Fibroblast of pulmonary artery (primary cell): Measurements from ENCODE around the gene HABP2.
A peak's percentile ranks its signal among the peaks of the same experiment; 100 is the strongest.

Experiments used
- DNase-seq: peaks from one replicate; pipeline ENCODE4 v3.0.0-alpha.2; 2010; ENCODE audit warnings: low read depth
- H3K4me3 ChIP-seq: replicated peaks from 2 replicates; pipeline ENCODE4 v1.5.1; 2011; ENCODE audit warnings: low read depth, mild to moderate bottlenecking, control low read depth, low read length, moderate library complexity
- CTCF ChIP-seq: IDR thresholded peaks from 2 replicates; pipeline ENCODE4 v1.5.1; 2011; ENCODE audit warnings: mild to moderate bottlenecking, control low read depth, low read length, inconsistent platforms; ENCODE audit errors: missing control alignments

The HABP2 gene

DNA sequence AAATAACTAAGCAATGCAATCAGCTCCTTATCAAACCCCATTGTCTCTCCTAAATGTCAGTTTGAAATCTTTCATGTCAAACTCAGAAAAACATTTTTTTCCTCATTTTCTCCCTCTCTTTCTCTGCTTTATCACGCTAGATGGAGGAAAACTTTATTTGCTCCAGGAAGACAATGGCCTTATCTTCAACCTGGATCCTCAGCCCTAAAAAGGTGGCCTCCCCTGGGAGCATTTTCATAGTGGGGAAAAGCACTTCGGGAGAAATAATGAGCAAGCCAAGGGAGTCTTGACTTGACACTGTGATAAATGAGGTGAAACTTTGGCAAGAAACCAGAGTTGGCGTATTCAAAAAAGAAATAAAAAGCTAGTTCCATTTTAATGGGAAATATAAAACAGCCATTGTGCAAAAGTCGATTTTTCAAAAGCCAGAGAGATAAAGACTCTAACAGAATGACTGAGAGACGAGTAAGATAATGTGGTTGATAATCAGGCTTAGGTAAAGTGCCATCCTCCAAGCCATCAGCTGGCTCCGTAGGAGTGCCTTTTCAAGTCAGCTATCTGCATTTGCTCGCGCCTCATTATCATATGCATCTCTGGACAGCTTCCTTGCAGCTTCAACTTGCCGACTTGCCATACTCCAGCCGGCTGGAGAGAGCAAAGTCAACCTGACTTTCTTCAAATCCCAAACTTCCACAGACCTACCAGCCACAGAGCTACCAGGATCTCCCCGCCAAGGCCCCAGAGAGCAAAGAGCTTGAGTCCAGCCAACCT is 19.9 kb downstream of the HABP2 start:
- TF ChIP-seq CTCF, result no peak
- no peak overlapping the region for H3K4me3 ChIP-seq
- no peak for DNase-seq

DNA sequence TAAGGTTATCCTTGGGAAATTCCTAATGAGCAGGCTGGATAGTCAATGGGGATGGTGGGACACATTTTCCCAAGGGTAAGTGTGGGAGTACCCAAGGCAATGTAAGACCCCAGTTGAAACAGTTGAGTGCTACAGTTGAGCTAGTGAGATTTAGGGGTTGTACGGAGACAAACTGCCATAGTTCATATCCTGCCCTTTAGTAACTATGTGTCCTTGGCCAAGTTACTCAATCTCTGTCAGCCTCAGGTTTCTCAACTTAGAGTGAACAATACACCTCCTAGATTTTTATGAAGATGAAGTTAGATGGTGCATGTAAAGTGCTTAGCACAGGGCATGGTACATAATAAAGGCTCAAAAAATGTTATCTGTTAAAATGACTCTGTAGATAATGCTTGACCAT is 20.5 kb downstream of the HABP2 start:
- H3K4me3 ChIP-seq, result no peak overlapping the region
- DNase-seq, result no peak
- TF ChIP-seq CTCF, result no peak

GRCh38 chr10:113576852-113577251 is 24.0 kb downstream of the HABP2 start:
- H3K4me3 ChIP-seq, result no peak overlapping the region
- no peak for TF ChIP-seq CTCF
- DNase-seq, result peak; percentile 26

- TF ChIP-seq CTCF, result no peak
- H3K4me3 ChIP-seq, result no peak overlapping the region
Measured at GRCh38 chr10:113578773-113579172, 25.9 kb downstream of the HABP2 start.

GRCh38 chr10:113581092-113581491 is 28.2 kb downstream of the HABP2 start:
- no peak overlapping the region for H3K4me3 ChIP-seq
- no peak for DNase-seq
- no peak for TF ChIP-seq CTCF

More at GRCh38 chr10:113578773-113579172, 25.9 kb downstream of the HABP2 start:
- no peak for DNase-seq

DNA sequence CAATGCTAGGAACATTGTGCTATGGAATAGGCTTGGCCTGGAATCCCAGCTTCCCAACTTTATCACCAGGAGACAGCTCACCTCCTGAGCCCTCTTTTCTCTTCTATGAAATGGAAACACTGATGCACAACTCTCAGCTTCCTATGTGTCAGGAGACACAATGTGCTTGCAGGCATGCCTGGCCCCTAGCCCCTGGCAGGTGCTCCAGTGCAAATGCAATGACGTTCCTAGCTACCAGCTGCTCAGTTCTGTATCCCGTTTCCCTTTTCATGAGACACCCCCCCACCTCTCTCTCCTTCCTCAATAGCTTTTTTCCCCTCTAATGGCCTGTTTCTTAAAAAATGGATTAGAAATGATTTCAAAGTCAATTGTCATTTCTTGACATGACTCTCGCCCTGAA is 30.7 kb downstream of the HABP2 start:
- no peak for DNase-seq
- TF ChIP-seq CTCF, result no peak
- H3K4me3 ChIP-seq, result no peak overlapping the region

DNA sequence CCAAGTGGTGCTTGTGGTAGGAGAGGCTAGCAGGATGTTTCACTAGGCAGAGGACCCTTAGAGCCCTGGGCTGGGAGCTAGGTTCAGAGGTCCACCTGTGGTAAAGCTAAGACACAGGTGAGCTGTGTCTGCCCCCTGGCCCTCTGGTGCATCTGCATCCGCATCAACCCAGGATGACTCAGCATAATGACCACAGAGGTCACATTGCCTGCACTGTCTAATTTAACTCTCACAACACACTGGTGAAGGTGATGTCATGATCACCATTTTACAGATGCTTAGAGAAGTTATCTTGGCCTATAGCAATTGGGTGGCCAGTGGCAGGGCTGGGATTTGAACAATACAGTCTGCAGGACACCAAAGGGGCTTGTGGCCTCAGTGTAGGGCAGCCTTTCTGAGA is 33.1 kb downstream of the HABP2 start:
- no peak for TF ChIP-seq CTCF
- H3K4me3 ChIP-seq, result no peak overlapping the region
- no peak for DNase-seq
